Neural crest cell (in vitro differentiated cells): Measurements from ENCODE around the gene ZSCAN4. TPM values are rescaled to one million over a fixed set of nuclear protein-coding genes. Genes with fewer than 3 reads are reported as not detected.

ENCODE experiments used
- DNase-seq: peaks from one replicate; pipeline ENCODE4 v3.0.0; 2021; ENCODE audit warnings: low read depth, mixed read lengths, low spot score
- H3K27ac Mint-ChIP-seq: one replicate; pipeline ENCODE4 v1.8.0; 2021; ENCODE audit warnings: mild to moderate bottlenecking, mixed read lengths; ENCODE audit not compliant: unreplicated experiment
- H3K27me3 Mint-ChIP-seq: 2 replicates; pipeline ENCODE4 v1.8.0; 2021; ENCODE audit warnings: low read depth, mild to moderate bottlenecking, mixed read lengths
- H3K36me3 Mint-ChIP-seq: 2 replicates; pipeline ENCODE4 v1.8.0; 2021; ENCODE audit warnings: low read depth, mild to moderate bottlenecking, mixed read lengths
- H3K4me1 Mint-ChIP-seq: 2 replicates; pipeline ENCODE4 v1.8.0; 2021; ENCODE audit warnings: mixed read lengths
- H3K4me3 Mint-ChIP-seq: one replicate; pipeline ENCODE4 v1.8.0; 2021; ENCODE audit warnings: mild to moderate bottlenecking, mixed read lengths
- H3K9me3 Mint-ChIP-seq: 2 replicates; pipeline ENCODE4 v1.8.0; 2021; ENCODE audit warnings: mixed read lengths
- total RNA-seq: library from RNA; stranded (reverse); gene quantifications from 2 replicates; pipeline ENCODE4 v1.2.1, GENCODE V29; 2021
- TF ChIP-seq, protein P1 (sequence below): fragments of 200-600 bp; sonication (generic); conservative IDR thresholded peaks from 2 replicates; pipeline ENCODE4 v1.5.0; 2021; ENCODE audit warnings: antibody characterized with exemption, mild to moderate bottlenecking

Gene ZSCAN4
- total RNA-seq, 1 donor from 2014 or later, result not detected

DNA sequence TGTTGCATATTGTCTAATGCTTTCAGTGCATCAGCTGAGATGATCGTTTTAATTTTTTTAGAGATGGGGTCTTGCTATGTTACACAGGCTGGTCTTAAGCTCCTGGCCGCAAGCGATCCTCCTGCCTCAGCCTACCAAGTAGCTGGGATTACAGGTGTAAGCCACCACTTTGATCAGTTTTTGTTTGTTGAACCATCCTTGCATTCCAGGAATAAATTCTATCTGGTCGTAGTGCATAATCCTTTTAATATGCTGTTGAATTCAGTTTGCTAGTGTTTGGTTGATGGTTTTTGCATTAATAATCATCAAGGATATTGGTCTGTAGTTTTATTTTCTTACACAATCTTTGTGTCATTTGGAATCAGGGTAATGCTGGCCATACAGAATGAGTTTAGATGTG, 31.4 kb upstream of the ZSCAN4 start:
- Mint-ChIP-seq H3K9me3 (peaks cover 34% of the 10 kb centered on the region), H3K36me3 (peaks cover 87% of the 10 kb centered on the region), H3K27me3 (no peaks in the 10 kb centered on the region), H3K27ac (no peak overlapping the region), H3K4me3 (no peak overlapping the region), H3K4me1 (peaks cover 25% of the 10 kb centered on the region)
- DNase-seq, result no peak
- TF ChIP-seq, protein P1, sequence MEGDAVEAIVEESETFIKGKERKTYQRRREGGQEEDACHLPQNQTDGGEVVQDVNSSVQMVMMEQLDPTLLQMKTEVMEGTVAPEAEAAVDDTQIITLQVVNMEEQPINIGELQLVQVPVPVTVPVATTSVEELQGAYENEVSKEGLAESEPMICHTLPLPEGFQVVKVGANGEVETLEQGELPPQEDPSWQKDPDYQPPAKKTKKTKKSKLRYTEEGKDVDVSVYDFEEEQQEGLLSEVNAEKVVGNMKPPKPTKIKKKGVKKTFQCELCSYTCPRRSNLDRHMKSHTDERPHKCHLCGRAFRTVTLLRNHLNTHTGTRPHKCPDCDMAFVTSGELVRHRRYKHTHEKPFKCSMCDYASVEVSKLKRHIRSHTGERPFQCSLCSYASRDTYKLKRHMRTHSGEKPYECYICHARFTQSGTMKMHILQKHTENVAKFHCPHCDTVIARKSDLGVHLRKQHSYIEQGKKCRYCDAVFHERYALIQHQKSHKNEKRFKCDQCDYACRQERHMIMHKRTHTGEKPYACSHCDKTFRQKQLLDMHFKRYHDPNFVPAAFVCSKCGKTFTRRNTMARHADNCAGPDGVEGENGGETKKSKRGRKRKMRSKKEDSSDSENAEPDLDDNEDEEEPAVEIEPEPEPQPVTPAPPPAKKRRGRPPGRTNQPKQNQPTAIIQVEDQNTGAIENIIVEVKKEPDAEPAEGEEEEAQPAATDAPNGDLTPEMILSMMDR, result no peak

DNA sequence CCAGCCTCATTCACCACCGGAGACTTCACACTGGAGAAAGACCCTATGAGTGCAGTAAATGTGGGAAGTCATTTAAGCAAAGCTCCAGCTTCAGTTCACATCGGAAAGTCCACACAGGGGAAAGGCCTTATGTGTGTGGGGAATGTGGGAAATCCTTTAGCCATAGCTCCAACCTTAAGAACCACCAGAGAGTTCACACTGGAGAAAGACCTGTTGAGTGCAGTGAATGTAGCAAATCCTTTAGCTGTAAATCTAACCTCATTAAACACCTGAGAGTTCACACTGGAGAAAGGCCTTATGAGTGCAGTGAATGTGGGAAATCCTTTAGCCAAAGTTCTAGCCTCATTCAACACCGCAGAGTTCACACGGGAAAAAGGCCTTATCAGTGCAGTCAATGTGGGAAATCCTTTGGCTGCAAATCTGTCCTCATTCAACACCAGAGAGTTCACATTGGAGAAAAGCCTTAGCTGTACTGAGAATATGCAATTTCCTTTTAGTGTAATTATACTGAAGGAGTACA, 27.0 kb upstream of the ZSCAN4 start:
- H3K4me3 Mint-ChIP-seq, result no peak overlapping the region
- H3K27ac Mint-ChIP-seq, result no peak overlapping the region
- peaks cover 85% of the 10 kb centered on the region for H3K36me3 Mint-ChIP-seq
- no peaks in the 10 kb centered on the region for H3K4me1 Mint-ChIP-seq
- DNase-seq, result no peak
- H3K27me3 Mint-ChIP-seq, result no peaks in the 10 kb centered on the region
- H3K9me3 Mint-ChIP-seq, result peaks cover 31% of the 10 kb centered on the region
- TF ChIP-seq, protein P1, result no peak

DNA sequence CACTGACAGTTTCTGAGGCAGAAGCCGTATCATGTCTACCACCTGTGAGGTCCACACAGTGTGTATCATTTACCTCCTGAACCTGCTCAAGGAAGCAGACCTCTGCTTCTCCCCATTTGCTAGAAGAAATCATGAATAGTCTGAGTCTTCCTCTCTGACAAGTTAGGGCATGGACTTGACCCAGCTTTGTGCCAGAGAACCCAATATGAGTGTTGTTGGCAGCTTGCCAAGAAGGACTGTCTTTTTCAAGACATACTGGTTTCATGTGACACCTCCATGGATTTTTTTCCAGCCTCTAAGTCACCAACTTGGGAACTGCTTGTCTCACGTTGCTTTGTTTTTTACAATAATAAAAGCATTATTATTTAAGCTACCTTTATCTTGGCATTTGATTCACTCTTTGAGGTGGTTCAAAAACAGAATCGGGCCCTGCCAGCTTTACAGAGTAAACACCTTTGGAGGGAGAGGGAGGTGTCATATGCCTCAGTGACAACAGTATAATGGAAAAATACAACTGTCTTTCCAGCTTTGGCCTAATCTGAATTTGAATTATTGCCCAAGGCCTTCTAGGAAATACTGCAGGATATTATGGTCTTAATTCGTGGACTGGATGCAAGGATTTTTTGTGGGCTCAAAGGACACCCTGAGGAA, 26.2 kb upstream of the ZSCAN4 start:
- Mint-ChIP-seq H3K27ac (no peak overlapping the region), H3K36me3 (peaks cover 78% of the 10 kb centered on the region), H3K27me3 (no peaks in the 10 kb centered on the region), H3K4me1 (no peaks in the 10 kb centered on the region), H3K4me3 (no peak overlapping the region), H3K9me3 (peaks cover 27% of the 10 kb centered on the region)
- TF ChIP-seq, protein P1, result no peak
- DNase-seq, result no peak

GRCh38 chr19:57643734-57644133, 25.0 kb upstream of the ZSCAN4 start:
- Mint-ChIP-seq H3K9me3 (peaks cover 21% of the 10 kb centered on the region), H3K36me3 (peaks cover 67% of the 10 kb centered on the region), H3K4me3 (no peak overlapping the region), H3K27me3 (no peaks in the 10 kb centered on the region), H3K27ac (no peak overlapping the region), H3K4me1 (no peaks in the 10 kb centered on the region)
- DNase-seq, result no peak
- TF ChIP-seq, protein P1, result no peak

- TF ChIP-seq, protein P1, result no peak
- H3K4me3 Mint-ChIP-seq, result no peak overlapping the region
- peaks cover 20% of the 10 kb centered on the region for H3K36me3 Mint-ChIP-seq
- H3K27me3 Mint-ChIP-seq, result peaks cover 14% of the 10 kb centered on the region
- no peak overlapping the region for H3K27ac Mint-ChIP-seq
- DNase-seq, result no peak
- H3K9me3 Mint-ChIP-seq, result peaks cover 5% of the 10 kb centered on the region
- no peaks in the 10 kb centered on the region for H3K4me1 Mint-ChIP-seq
These were observed 20.3 kb upstream of the ZSCAN4 start for GRCh38 chr19:57648331-57649003.
